Endodermal cell (in vitro differentiated cells): ENCODE data around the gene TMEM151A. TPM values are rescaled to one million over a fixed set of nuclear protein-coding genes. Genes with fewer than 3 reads are reported as not detected.

Experiments
- DNase-seq: peaks from one replicate; pipeline ENCODE4 v3.0.0-alpha.2; 2017
- H3K27ac ChIP-seq: 2 replicates; pipeline ENCODE4 v1.5.1; 2013; ENCODE audit warnings: mild to moderate bottlenecking, low read depth, low read length, moderate library complexity
- H3K27me3 ChIP-seq: 2 replicates; pipeline ENCODE4 v1.6.1; 2013; ENCODE audit warnings: mild to moderate bottlenecking, low read length, moderate library complexity; ENCODE audit not compliant: insufficient read depth, control insufficient read depth, poor library complexity, severe bottlenecking
- H3K36me3 ChIP-seq: 2 replicates; pipeline ENCODE4 v1.7.0; 2013; ENCODE audit warnings: mild to moderate bottlenecking, low read length, moderate library complexity; ENCODE audit not compliant: control insufficient read depth, insufficient read depth
- H3K4me1 ChIP-seq: one replicate; pipeline ENCODE4 v1.7.0; 2013; ENCODE audit warnings: low read length; ENCODE audit not compliant: control insufficient read depth, insufficient read depth
- H3K4me3 ChIP-seq: 2 replicates; pipeline ENCODE4 v1.5.1; 2013; ENCODE audit warnings: mild to moderate bottlenecking, low read length, moderate library complexity
- H3K9ac ChIP-seq: 2 replicates; pipeline ENCODE4 v1.6.1; 2013; ENCODE audit warnings: mild to moderate bottlenecking, low read length, moderate library complexity; ENCODE audit not compliant: poor library complexity, severe bottlenecking; ENCODE audit errors: extremely low read depth
- H3K9me3 ChIP-seq: 2 replicates; pipeline ENCODE4 v1.6.1; 2013; ENCODE audit warnings: mild to moderate bottlenecking, low read length, moderate library complexity; ENCODE audit not compliant: control insufficient read depth
- H3K27ac Mint-ChIP-seq: 2 replicates; pipeline ENCODE4 v1.8.0; 2020; ENCODE audit warnings: mixed read lengths
- H3K27me3 Mint-ChIP-seq: 2 replicates; pipeline ENCODE4 v1.8.0; 2021; ENCODE audit warnings: mild to moderate bottlenecking, mixed read lengths; ENCODE audit not compliant: insufficient read depth
- H3K36me3 Mint-ChIP-seq: 2 replicates; pipeline ENCODE4 v1.8.0; 2020; ENCODE audit warnings: low read depth, mixed read lengths
- H3K4me1 Mint-ChIP-seq: 2 replicates; pipeline ENCODE4 v1.8.0; 2020; ENCODE audit warnings: mixed read lengths
- H3K4me3 Mint-ChIP-seq: 2 replicates; pipeline ENCODE4 v1.8.0; 2020; ENCODE audit warnings: mild to moderate bottlenecking, moderate library complexity, mixed read lengths
- H3K9me3 Mint-ChIP-seq: 2 replicates; pipeline ENCODE4 v1.8.0; 2020; ENCODE audit warnings: mild to moderate bottlenecking, mixed read lengths
- WGBS, 2 experiments: methylation state at CpG; one replicate each; pipeline versions ENCODE4 v1.1.5 to v1.1.7; 2013; ENCODE audit warnings: missing lambda C conversion rate in 2 of 2, mixed read lengths in 1 of 2; ENCODE audit not compliant: insufficient coverage in 1 of 2, insufficient read length in 1 of 2; 5-methylcytosine and 5-hydroxymethylcytosine counted together
- total RNA-seq, 2 donors: library from RNA; stranded (reverse); fragmentation: NEBNext Ultra II Directional in 1 of 2; extraction: Animal tissue kit (Norgen Biotek cat#: 25700) in 1 of 2; gene quantifications; 2 replicates in 1 of 2; 3 replicates in 1 of 2; pipeline ENCODE4 v1.2.1, GENCODE V29; 2021
- TF ChIP-seq, protein P1 (sequence below): fragments of 200-600 bp; sonication (generic); conservative IDR thresholded peaks from 2 replicates; pipeline ENCODE4 v1.5.0; 2021; ENCODE audit warnings: antibody characterized with exemption, mild to moderate bottlenecking

TMEM151A gene
- total RNA-seq, 2 donors from 2014 or later = 0.20 TPM; not detected in 1

DNA sequence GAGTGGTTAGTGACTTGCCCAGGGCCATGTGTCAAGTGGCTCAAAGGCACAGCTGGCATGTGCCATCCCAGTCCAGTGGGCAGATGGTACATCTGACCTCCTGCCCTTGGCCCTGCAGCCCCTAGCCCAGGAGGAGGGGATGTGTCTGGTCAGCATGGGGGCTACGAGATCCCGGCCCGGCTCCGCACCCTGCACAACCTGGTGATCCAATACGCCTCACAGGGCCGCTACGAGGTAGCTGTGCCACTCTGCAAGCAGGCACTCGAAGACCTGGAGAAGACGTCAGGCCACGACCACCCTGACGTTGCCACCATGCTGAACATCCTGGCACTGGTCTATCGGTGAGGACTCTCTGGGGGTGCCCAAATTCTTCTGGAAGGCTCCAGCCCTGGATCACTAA lies 29.0 kb upstream of the TMEM151A start:
- DNase-seq = no peak
- TF ChIP-seq, protein P1, sequence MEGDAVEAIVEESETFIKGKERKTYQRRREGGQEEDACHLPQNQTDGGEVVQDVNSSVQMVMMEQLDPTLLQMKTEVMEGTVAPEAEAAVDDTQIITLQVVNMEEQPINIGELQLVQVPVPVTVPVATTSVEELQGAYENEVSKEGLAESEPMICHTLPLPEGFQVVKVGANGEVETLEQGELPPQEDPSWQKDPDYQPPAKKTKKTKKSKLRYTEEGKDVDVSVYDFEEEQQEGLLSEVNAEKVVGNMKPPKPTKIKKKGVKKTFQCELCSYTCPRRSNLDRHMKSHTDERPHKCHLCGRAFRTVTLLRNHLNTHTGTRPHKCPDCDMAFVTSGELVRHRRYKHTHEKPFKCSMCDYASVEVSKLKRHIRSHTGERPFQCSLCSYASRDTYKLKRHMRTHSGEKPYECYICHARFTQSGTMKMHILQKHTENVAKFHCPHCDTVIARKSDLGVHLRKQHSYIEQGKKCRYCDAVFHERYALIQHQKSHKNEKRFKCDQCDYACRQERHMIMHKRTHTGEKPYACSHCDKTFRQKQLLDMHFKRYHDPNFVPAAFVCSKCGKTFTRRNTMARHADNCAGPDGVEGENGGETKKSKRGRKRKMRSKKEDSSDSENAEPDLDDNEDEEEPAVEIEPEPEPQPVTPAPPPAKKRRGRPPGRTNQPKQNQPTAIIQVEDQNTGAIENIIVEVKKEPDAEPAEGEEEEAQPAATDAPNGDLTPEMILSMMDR = no peak
- Mint-ChIP-seq H3K4me3 (no peak overlapping the region), H3K27me3 (no peaks in the 10 kb centered on the region), H3K36me3 (peaks cover 47% of the 10 kb centered on the region), H3K4me1 (peaks cover 5% of the 10 kb centered on the region), H3K27ac (no peak overlapping the region), H3K9me3 (no peaks in the 10 kb centered on the region)
- no peaks in the 10 kb centered on the region for H3K27me3 ChIP-seq
- no peak overlapping the region for H3K9ac ChIP-seq
- no peak overlapping the region for H3K4me3 ChIP-seq
- 96 to 99% methylated on average over 8 to 12 of the region's 12 CpGs for WGBS, 2 experiments
- peaks cover 54% of the 10 kb centered on the region for H3K36me3 ChIP-seq
- no peak overlapping the region for H3K27ac ChIP-seq
- no peaks in the 10 kb centered on the region for H3K9me3 ChIP-seq
- no peaks in the 10 kb centered on the region for H3K4me1 ChIP-seq

DNA sequence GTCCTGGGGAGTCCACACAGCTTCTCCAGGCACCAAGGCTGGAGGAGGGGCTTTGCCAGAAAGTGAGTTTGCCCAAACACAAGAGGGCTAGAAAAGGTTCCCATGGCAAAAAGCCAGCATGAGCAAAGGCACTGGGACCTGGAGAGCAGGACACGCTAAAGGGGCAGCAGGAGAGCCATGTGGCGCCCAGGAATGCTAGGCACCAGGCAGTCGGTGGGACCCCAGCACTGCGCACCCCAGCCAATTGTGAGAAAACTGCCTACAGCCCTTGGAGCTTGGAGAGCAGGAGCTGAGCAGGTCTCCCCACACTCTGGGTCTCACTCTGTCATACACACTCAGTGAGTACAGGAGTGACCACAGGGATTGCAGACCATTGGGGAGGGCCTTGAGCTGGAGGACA lies 28.5 kb upstream of the TMEM151A start:
- H3K9me3 ChIP-seq = no peaks in the 10 kb centered on the region
- no peaks in the 10 kb centered on the region for H3K27me3 ChIP-seq
- Mint-ChIP-seq H3K4me1 (peaks cover 8% of the 10 kb centered on the region), H3K4me3 (no peak overlapping the region), H3K9me3 (no peaks in the 10 kb centered on the region), H3K36me3 (peaks cover 47% of the 10 kb centered on the region), H3K27ac (no peak overlapping the region), H3K27me3 (no peaks in the 10 kb centered on the region)
- H3K4me3 ChIP-seq = no peak overlapping the region
- no peaks in the 10 kb centered on the region for H3K4me1 ChIP-seq
- DNase-seq = no peak
- peaks cover 54% of the 10 kb centered on the region for H3K36me3 ChIP-seq
- H3K9ac ChIP-seq = no peak overlapping the region
- no peak overlapping the region for H3K27ac ChIP-seq
- TF ChIP-seq, protein P1 = no peak
- WGBS, 2 experiments = 96 to 100% methylated on average over 3 to 4 of the region's 4 CpGs

DNA sequence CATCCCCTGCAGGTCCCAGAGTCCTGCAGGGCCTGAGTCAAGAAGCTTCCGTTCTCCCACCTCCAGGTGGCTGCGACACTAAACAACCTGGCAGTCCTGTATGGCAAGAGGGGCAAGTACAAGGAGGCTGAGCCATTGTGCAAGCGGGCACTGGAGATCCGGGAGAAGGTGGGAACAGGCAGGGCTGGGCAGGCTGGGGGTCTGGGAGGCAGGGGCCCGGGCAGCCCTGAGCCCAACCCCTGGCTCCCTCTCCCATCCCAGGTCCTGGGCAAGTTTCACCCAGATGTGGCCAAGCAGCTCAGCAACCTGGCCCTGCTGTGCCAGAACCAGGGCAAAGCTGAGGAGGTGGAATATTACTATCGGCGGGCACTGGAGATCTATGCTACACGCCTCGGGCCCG lies 27.9 kb upstream of the TMEM151A start:
- 95 to 96% methylated on average over 5 to 10 of the region's 10 CpGs for WGBS, 2 experiments
- Histone ChIP-seq H3K9ac (no peak overlapping the region), H3K4me1 (no peaks in the 10 kb centered on the region), H3K27ac (no peak overlapping the region), H3K27me3 (no peaks in the 10 kb centered on the region), H3K4me3 (no peak overlapping the region), H3K9me3 (no peaks in the 10 kb centered on the region), H3K36me3 (peaks cover 54% of the 10 kb centered on the region)
- DNase-seq = no peak
- no peaks in the 10 kb centered on the region for H3K27me3 Mint-ChIP-seq
- H3K9me3 Mint-ChIP-seq = no peaks in the 10 kb centered on the region
- H3K27ac Mint-ChIP-seq = no peak overlapping the region
- H3K4me3 Mint-ChIP-seq = no peak overlapping the region
- peaks cover 8% of the 10 kb centered on the region for H3K4me1 Mint-ChIP-seq
- TF ChIP-seq, protein P1 = no peak
- H3K36me3 Mint-ChIP-seq = peaks cover 44% of the 10 kb centered on the region
